OCI-M2 (cell line): Measurements from ENCODE around the gene KIAA0586.
"Not testable (repeated sequence)": the region's sequence is repeated elsewhere in the genome, so short reads cannot be mapped to it uniquely, and the experiment has no call there.

Experiments
- DNase-seq: peaks from one replicate; lab custom pipeline; 2025; ENCODE audit not compliant: unreplicated experiment; lab: John Stamatoyannopoulos, UW

The KIAA0586 gene

GRCh38 chr14:58588321-58588720, 160.8 kb downstream of the KIAA0586 start:
- DNase-seq, result not testable (repeated sequence)

GRCh38 chr14:58593977-58594376, 166.5 kb downstream of the KIAA0586 start:
- no peak for DNase-seq

GRCh38 chr14:58597041-58597440, 169.5 kb downstream of the KIAA0586 start:
- DNase-seq, result no peak

GRCh38 chr14:58598028-58598803, 170.7 kb downstream of the KIAA0586 start:
- DNase-seq, result no peak

GRCh38 chr14:58598804-58599525, 171.4 kb downstream of the KIAA0586 start:
- no peak for DNase-seq

- DNase-seq, result no peak
Measured at GRCh38 chr14:58599707-58600106, 172.2 kb downstream of the KIAA0586 start.
